Suprapubic skin (tissue), 4 donors: Measurements from ENCODE around the gene MAGED1.

Experiments
- EP300 ChIP-seq: sonication (generic); formaldehyde crosslinking; IDR thresholded peaks from one replicate; pipeline ENCODE4 v1.6.1; 2017; ENCODE audit warnings: antibody characterized with exemption
- POLR2A ChIP-seq, 2 donors: fragments of 450-650 bp; IDR thresholded peaks; one replicate each; pipeline ENCODE4 v1.6.1; 2017; ENCODE audit warnings: antibody characterized with exemption in 2 of 2, mild to moderate bottlenecking in 2 of 2, moderate library complexity in 2 of 2
- POLR2AphosphoS5 ChIP-seq, 3 donors: sonication (generic); formaldehyde crosslinking; IDR thresholded peaks; one replicate each; pipeline ENCODE4 v1.6.1; 2017; ENCODE audit warnings: antibody characterized with exemption in 3 of 3
- TF ChIP-seq, protein P1 (sequence below), 2 donors: fragments of 200-600 bp in 1 of 2; fragments of 450-650 bp in 1 of 2; sonication (generic) in 1 of 2; IDR thresholded peaks; one replicate each; pipeline ENCODE4 v1.5.1; 2016 to 2019; ENCODE audit warnings: antibody characterized with exemption in 2 of 2, mild to moderate bottlenecking in 1 of 2, moderate library complexity in 1 of 2

- TF ChIP-seq, protein P1, sequence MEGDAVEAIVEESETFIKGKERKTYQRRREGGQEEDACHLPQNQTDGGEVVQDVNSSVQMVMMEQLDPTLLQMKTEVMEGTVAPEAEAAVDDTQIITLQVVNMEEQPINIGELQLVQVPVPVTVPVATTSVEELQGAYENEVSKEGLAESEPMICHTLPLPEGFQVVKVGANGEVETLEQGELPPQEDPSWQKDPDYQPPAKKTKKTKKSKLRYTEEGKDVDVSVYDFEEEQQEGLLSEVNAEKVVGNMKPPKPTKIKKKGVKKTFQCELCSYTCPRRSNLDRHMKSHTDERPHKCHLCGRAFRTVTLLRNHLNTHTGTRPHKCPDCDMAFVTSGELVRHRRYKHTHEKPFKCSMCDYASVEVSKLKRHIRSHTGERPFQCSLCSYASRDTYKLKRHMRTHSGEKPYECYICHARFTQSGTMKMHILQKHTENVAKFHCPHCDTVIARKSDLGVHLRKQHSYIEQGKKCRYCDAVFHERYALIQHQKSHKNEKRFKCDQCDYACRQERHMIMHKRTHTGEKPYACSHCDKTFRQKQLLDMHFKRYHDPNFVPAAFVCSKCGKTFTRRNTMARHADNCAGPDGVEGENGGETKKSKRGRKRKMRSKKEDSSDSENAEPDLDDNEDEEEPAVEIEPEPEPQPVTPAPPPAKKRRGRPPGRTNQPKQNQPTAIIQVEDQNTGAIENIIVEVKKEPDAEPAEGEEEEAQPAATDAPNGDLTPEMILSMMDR (IDR thresholded peaks at IDR 0.05), result no peak
- no peak for TF ChIP-seq POLR2A (IDR thresholded peaks at IDR 0.05)
- no peak for TF ChIP-seq POLR2AphosphoS5 (IDR thresholded peaks at IDR 0.05)
- TF ChIP-seq EP300, result no peak
These were observed 38.2 kb downstream of the MAGED1 start for GRCh38 chrX:51931566-51932150.
